ENCODE data around the gene MACO1.

The MACO1 gene

GRCh38 chr1:25467616-25468015 is 36.9 kb downstream of the MACO1 start:
- no peaks in the 10 kb centered on the region for H3K9me3 ChIP-seq (ENCODE audit: insufficient read depth, low read depth, low read length)
- H3K9ac ChIP-seq (ENCODE audit: low read depth, low read length) = no peak overlapping the region
- no peaks in the 10 kb centered on the region for H3K36me3 ChIP-seq (ENCODE audit: insufficient read depth, low read depth, low read length)
- no peak overlapping the region for H3K4me3 ChIP-seq (ENCODE audit: low read length)
- no peaks in the 10 kb centered on the region for H3K27me3 ChIP-seq (ENCODE audit: insufficient read depth, low read length)
- no peaks in the 10 kb centered on the region for H3K4me1 ChIP-seq (ENCODE audit: insufficient read depth, low read length)
- H3K27ac ChIP-seq (ENCODE audit: low read length) = no peak overlapping the region

- H3K4me1 ChIP-seq (ENCODE audit: insufficient read depth, low read length) = no peaks in the 10 kb centered on the region
- H3K9ac ChIP-seq (ENCODE audit: low read depth, low read length) = no peak overlapping the region
- H3K4me3 ChIP-seq (ENCODE audit: low read length) = no peak overlapping the region
- H3K9me3 ChIP-seq (ENCODE audit: insufficient read depth, low read depth, low read length) = no peaks in the 10 kb centered on the region
- H3K27ac ChIP-seq (ENCODE audit: low read length) = no peak overlapping the region
- no peaks in the 10 kb centered on the region for H3K36me3 ChIP-seq (ENCODE audit: insufficient read depth, low read depth, low read length)
- no peaks in the 10 kb centered on the region for H3K27me3 ChIP-seq (ENCODE audit: insufficient read depth, low read length)
Measured at GRCh38 chr1:25468033-25468432, 37.3 kb downstream of the MACO1 start.

DNA sequence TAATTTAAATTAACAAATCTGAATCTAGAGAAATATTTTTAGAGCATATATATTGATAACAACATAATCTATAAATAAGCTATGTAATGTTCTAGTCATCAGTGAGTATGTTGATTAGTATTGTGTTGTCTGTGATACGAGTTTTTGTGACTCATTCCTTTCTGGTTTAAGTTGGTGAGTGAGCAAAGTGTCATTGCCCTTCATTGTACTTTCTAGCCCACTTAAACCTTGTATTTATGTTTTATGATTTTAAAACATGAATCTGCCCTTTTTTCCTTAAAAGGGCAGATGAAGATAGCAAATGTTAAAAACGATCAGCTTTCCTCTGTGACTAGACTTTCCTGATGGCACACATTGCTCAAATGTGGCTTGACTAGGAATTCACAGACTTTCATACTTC is 38.5 kb downstream of the MACO1 start:
- no peaks in the 10 kb centered on the region for H3K36me3 ChIP-seq (ENCODE audit: insufficient read depth, low read depth, low read length)

GRCh38 chr1:25472471-25472870 is 41.8 kb downstream of the MACO1 start:
- Histone ChIP-seq H3K9ac (ENCODE audit: low read depth, low read length) (no peak overlapping the region), H3K4me1 (ENCODE audit: insufficient read depth, low read length) (no peaks in the 10 kb centered on the region), H3K36me3 (ENCODE audit: insufficient read depth, low read depth, low read length) (no peaks in the 10 kb centered on the region), H3K9me3 (ENCODE audit: insufficient read depth, low read depth, low read length) (no peaks in the 10 kb centered on the region), H3K4me3 (ENCODE audit: low read length) (no peak overlapping the region), H3K27ac (ENCODE audit: low read length) (no peak overlapping the region), H3K27me3 (ENCODE audit: insufficient read depth, low read length) (no peaks in the 10 kb centered on the region)

More for the DNA sequence above, 38.5 kb downstream of the MACO1 start:
- no peak overlapping the region for H3K27ac ChIP-seq (ENCODE audit: low read length)
- H3K4me3 ChIP-seq (ENCODE audit: low read length) = no peak overlapping the region
- no peaks in the 10 kb centered on the region for H3K9me3 ChIP-seq (ENCODE audit: insufficient read depth, low read depth, low read length)
- no peak overlapping the region for H3K9ac ChIP-seq (ENCODE audit: low read depth, low read length)
- no peaks in the 10 kb centered on the region for H3K27me3 ChIP-seq (ENCODE audit: insufficient read depth, low read length)
- H3K4me1 ChIP-seq (ENCODE audit: insufficient read depth, low read length) = no peaks in the 10 kb centered on the region

- Histone ChIP-seq H3K9ac (ENCODE audit: low read depth, low read length) (no peak overlapping the region), H3K4me1 (ENCODE audit: insufficient read depth, low read length) (no peaks in the 10 kb centered on the region; the same call in 1 of the 2 replicates), H3K4me3 (ENCODE audit: low read length) (no peak overlapping the region), H3K27ac (ENCODE audit: low read length) (no peak overlapping the region), H3K36me3 (ENCODE audit: insufficient read depth, low read depth, low read length) (no peaks in the 10 kb centered on the region), H3K9me3 (ENCODE audit: insufficient read depth, low read depth, low read length) (no peaks in the 10 kb centered on the region), H3K27me3 (ENCODE audit: insufficient read depth, low read length) (no peaks in the 10 kb centered on the region)
Measured at GRCh38 chr1:25473653-25474225, 43.0 kb downstream of the MACO1 start.

DNA sequence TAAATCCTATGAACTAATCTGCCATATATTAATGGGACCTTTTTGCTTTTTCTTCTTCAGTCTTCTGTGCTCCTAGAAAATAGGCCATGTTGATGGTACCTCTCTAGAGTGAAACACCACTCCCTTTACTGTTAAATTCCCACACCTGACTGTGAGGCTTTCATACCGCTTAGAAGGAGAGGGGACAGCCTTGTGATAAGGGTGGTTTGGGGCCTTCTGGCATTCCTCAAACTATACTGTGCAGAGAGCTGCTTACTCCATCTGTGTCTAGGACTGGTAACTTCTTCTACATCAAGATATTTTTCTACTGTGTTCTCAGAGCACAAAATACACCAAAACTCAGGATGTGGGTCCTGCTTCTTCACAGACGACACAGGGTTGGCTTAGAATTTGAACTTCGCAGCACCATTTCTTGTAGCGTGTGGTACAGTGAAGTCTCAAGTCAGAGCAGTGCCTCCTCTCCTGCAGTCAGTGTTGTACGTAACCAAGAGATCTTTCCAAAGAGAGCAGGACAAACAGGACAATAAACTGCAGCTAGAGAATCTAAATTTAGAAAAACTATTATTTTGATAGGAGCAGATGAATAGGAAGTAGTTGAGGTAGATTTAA is 43.8 kb downstream of the MACO1 start:
- H3K36me3 ChIP-seq (ENCODE audit: insufficient read depth, low read depth, low read length) = no peaks in the 10 kb centered on the region
- H3K4me1 ChIP-seq (ENCODE audit: insufficient read depth, low read length) = no peaks in the 10 kb centered on the region; the same call in 1 of the 2 replicates
- no peak overlapping the region for H3K9ac ChIP-seq (ENCODE audit: low read depth, low read length)
- no peak overlapping the region for H3K4me3 ChIP-seq (ENCODE audit: low read length)
- no peak overlapping the region for H3K27ac ChIP-seq (ENCODE audit: low read length)
- H3K27me3 ChIP-seq (ENCODE audit: insufficient read depth, low read length) = no peaks in the 10 kb centered on the region
- H3K9me3 ChIP-seq (ENCODE audit: insufficient read depth, low read depth, low read length) = no peaks in the 10 kb centered on the region

GRCh38 chr1:25476186-25477097 is 45.7 kb downstream of the MACO1 start:
- Histone ChIP-seq H3K27me3 (ENCODE audit: insufficient read depth, low read length) (no peaks in the 10 kb centered on the region), H3K27ac (ENCODE audit: low read length) (no peak overlapping the region), H3K9me3 (ENCODE audit: insufficient read depth, low read depth, low read length) (no peaks in the 10 kb centered on the region), H3K36me3 (ENCODE audit: insufficient read depth, low read depth, low read length) (no peaks in the 10 kb centered on the region), H3K4me3 (ENCODE audit: low read length) (no peak overlapping the region), H3K4me1 (ENCODE audit: insufficient read depth, low read length) (no peaks in the 10 kb centered on the region; the same call in 1 of the 2 replicates), H3K9ac (ENCODE audit: low read depth, low read length) (no peak overlapping the region)

DNA sequence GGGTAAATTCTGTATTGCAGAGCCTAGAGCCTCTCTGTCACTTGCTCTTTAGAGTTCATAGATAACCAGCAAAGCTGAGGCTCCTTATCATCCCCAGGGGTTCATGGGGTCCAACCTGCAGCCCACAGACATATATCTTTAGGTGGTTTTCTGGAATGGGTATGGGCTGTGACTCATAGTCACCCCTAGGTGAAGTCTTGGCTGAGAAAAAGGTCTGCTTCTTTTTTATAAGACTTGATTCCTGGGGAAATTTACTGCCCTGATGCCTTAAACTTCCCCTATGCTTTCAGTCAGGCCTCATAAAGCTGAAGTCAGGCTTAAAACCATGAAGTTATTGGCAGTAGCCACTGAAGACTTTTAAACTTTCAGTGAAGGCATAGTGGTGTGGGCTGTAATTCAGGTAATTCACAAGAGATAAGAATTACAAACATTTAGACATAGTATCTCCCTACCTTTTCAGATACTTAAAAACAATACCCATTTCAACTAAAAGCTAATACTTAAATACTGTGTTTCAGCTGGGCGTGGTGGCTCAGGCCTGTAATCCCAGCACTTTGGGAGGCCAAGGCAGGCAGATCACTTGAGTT is 46.8 kb downstream of the MACO1 start:
- Histone ChIP-seq H3K4me3 (ENCODE audit: low read length) (no peak overlapping the region), H3K4me1 (ENCODE audit: insufficient read depth, low read length) (no peaks in the 10 kb centered on the region; the same call in 1 of the 2 replicates), H3K9ac (ENCODE audit: low read depth, low read length) (no peak overlapping the region), H3K36me3 (ENCODE audit: insufficient read depth, low read depth, low read length) (no peaks in the 10 kb centered on the region), H3K9me3 (ENCODE audit: insufficient read depth, low read depth, low read length) (no peaks in the 10 kb centered on the region), H3K27ac (ENCODE audit: low read length) (no peak overlapping the region), H3K27me3 (ENCODE audit: insufficient read depth, low read length) (no peaks in the 10 kb centered on the region)

DNA sequence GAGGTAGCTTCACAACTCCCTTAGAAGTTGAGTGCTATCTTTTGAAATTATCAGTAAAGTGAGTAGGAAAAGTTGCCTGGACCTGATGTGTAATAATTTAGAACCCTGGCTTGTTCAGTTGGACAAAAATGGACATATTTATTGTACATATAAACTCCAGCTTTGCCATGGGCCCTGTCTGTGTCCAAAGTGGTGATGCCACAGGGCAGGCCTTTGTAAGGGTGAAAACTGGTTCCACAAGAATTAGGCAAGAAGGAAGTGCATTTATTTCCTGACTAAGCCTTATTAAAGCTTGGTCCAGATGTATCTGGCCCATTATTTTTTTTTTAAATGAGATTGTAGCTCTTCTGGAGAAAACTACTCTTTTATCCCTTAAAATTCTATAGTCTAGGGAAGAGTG is 47.9 kb downstream of the MACO1 start:
- Histone ChIP-seq H3K27me3 (ENCODE audit: insufficient read depth, low read length) (no peaks in the 10 kb centered on the region), H3K9ac (ENCODE audit: low read depth, low read length) (no peak overlapping the region), H3K36me3 (ENCODE audit: insufficient read depth, low read depth, low read length) (no peaks in the 10 kb centered on the region), H3K27ac (ENCODE audit: low read length) (no peak overlapping the region), H3K4me1 (ENCODE audit: insufficient read depth, low read length) (no peaks in the 10 kb centered on the region; the same call in 1 of the 2 replicates), H3K4me3 (ENCODE audit: low read length) (no peak overlapping the region), H3K9me3 (ENCODE audit: insufficient read depth, low read depth, low read length) (no peaks in the 10 kb centered on the region)

DNA sequence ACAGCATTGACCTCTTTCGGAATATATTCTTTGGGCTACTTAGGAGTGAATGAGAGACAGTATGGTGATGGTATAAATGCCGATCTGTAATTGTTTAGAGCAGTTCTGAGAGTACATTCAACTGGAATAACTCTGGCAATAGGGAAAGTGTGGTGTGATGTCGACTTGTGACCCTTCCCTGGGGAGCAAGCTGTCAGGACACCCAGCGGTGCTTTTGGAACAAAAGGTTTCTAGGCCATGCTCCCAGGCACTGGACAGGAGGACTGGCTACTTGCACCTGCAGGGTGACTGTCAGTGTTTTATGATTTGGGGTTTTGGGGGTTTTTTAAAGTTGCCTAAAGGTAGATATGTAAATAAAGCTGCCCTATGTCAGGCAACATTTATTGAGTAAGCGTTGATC is 50.9 kb downstream of the MACO1 start:
- no peaks in the 10 kb centered on the region for H3K9me3 ChIP-seq (ENCODE audit: insufficient read depth, low read depth, low read length)
- no peak overlapping the region for H3K27ac ChIP-seq (ENCODE audit: low read length)
- H3K4me1 ChIP-seq (ENCODE audit: insufficient read depth, low read length) = peaks cover 17% of the 10 kb centered on the region
- H3K9ac ChIP-seq (ENCODE audit: low read depth, low read length) = no peak overlapping the region
- no peak overlapping the region for H3K4me3 ChIP-seq (ENCODE audit: low read length)
- H3K27me3 ChIP-seq (ENCODE audit: insufficient read depth, low read length) = no peaks in the 10 kb centered on the region
- no peaks in the 10 kb centered on the region for H3K36me3 ChIP-seq (ENCODE audit: insufficient read depth, low read depth, low read length)

GRCh38 chr1:25482211-25482610 is 51.5 kb downstream of the MACO1 start:
- Histone ChIP-seq H3K9me3 (ENCODE audit: insufficient read depth, low read depth, low read length) (no peaks in the 10 kb centered on the region), H3K27ac (ENCODE audit: low read length) (no peak overlapping the region), H3K36me3 (ENCODE audit: insufficient read depth, low read depth, low read length) (no peaks in the 10 kb centered on the region), H3K9ac (ENCODE audit: low read depth, low read length) (no peak overlapping the region), H3K4me3 (ENCODE audit: low read length) (no peak overlapping the region), H3K27me3 (ENCODE audit: insufficient read depth, low read length) (no peaks in the 10 kb centered on the region), H3K4me1 (ENCODE audit: insufficient read depth, low read length) (peaks cover 20% of the 10 kb centered on the region)
